ENCODE data around the gene MAGEA4.

- no peak for TF ChIP-seq EZH2phosphoT487 (conservative IDR thresholded peaks at IDR 0.05; ENCODE audit: low read length)
- TF ChIP-seq CTCF (IDR thresholded peaks at IDR 0.05; ENCODE audit: insufficient read depth, low read length, poor library complexity, severe bottlenecking) = no peak
Measured at GRCh38 chrX:151912221-151912620, 468 bp upstream of the MAGEA4 start.
